Left ventricle myocardium inferior (tissue), 1 donor: ENCODE data around the gene COL16A1. TPM values are rescaled to one million over a fixed set of nuclear protein-coding genes. Genes with fewer than 3 reads are reported as not detected.

Experiments used
- DNase-seq: peaks from one replicate; pipeline ENCODE4 v3.0.0-alpha.2; 2020
- H3K27ac ChIP-seq: fragments of 200-600 bp; replicated peaks from 2 replicates; pipeline ENCODE4 v1.8.0; 2021
- H3K27me3 ChIP-seq: fragments of 200-600 bp; 2 replicates; pipeline ENCODE4 v1.8.0; 2021; ENCODE audit warnings: low read depth
- H3K36me3 ChIP-seq: fragments of 200-600 bp; 2 replicates; pipeline ENCODE4 v1.8.0; 2021
- H3K4me1 ChIP-seq: fragments of 200-600 bp; 2 replicates; pipeline ENCODE4 v1.8.0; 2021
- H3K4me3 ChIP-seq: fragments of 200-600 bp; 2 replicates; pipeline ENCODE4 v1.8.0; 2021; ENCODE audit warnings: mild to moderate bottlenecking, moderate library complexity
- H3K9me3 ChIP-seq: fragments of 200-600 bp; replicated peaks from 2 replicates; pipeline ENCODE4 v1.8.0; 2021
- CTCF ChIP-seq: fragments of 200-600 bp; IDR thresholded peaks from 2 replicates; pipeline ENCODE4 v1.8.0; 2021; ENCODE audit warnings: antibody characterized with exemption, mild to moderate bottlenecking, borderline replicate concordance
- intact Hi-C: fragments of 100-400 bp; cut with micrococcal nuclease; formaldehyde crosslinking; loops from one replicate; pipeline ENCODE4 v1.11.0; 2022
- total RNA-seq: library from RNA; stranded (reverse); fragmentation: NEBNext Ultra II Directional; extraction: Animal tissue kit (Norgen Biotek cat#: 25700); gene quantifications from one replicate; pipeline ENCODE4 v1.2.1, GENCODE V29; 2021
- donor health status: DM: no; HTN: yes; CAD: no; lungs with severe emphysema.

COL16A1 gene
- total RNA-seq, 1 donor from 2014 or later: 18.3 TPM

- H3K9me3 ChIP-seq: no peaks in the 10 kb centered on the region
- peak; percentile 53 for TF ChIP-seq CTCF
- H3K4me1 ChIP-seq: peaks cover 99% of the 10 kb centered on the region
- H3K36me3 ChIP-seq: peaks cover 66% of the 10 kb centered on the region
- H3K27ac ChIP-seq: peak overlapping the region; percentile 95
- no peak overlapping the region for H3K4me3 ChIP-seq
- intact Hi-C loops: no loop called here
- H3K27me3 ChIP-seq: no peaks in the 10 kb centered on the region
- DNase-seq: no peak
Observed at GRCh38 chr1:31633117-31633516, 70.7 kb downstream of the COL16A1 start.

DNA sequence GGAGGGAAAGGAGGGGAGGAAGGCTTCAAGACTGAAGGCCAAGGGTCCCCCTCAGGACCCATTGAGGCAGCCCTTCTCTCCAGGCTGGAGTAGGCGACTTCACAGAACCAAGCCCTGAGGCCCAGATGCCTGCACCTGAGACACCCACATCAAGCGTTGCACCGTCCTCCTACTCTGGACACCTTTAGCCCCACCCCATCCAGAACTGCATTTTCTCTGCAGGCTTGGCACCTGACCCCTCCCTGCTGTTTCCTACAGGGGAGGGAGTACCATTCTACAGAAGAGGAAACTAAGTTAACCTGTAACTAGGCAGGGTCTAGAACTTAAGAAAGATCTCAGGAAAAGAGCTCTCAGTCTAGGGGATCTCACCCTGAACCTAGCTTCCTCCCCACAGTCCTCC lies 71.2 kb downstream of the COL16A1 start:
- Histone ChIP-seq H3K27ac (peak overlapping the region; percentile 95), H3K27me3 (no peaks in the 10 kb centered on the region), H3K9me3 (no peaks in the 10 kb centered on the region), H3K36me3 (peaks cover 67% of the 10 kb centered on the region), H3K4me1 (peaks cover 98% of the 10 kb centered on the region), H3K4me3 (no peak overlapping the region)
- DNase-seq: no peak
- intact Hi-C loops: no loop called here
- TF ChIP-seq CTCF: no peak

DNA sequence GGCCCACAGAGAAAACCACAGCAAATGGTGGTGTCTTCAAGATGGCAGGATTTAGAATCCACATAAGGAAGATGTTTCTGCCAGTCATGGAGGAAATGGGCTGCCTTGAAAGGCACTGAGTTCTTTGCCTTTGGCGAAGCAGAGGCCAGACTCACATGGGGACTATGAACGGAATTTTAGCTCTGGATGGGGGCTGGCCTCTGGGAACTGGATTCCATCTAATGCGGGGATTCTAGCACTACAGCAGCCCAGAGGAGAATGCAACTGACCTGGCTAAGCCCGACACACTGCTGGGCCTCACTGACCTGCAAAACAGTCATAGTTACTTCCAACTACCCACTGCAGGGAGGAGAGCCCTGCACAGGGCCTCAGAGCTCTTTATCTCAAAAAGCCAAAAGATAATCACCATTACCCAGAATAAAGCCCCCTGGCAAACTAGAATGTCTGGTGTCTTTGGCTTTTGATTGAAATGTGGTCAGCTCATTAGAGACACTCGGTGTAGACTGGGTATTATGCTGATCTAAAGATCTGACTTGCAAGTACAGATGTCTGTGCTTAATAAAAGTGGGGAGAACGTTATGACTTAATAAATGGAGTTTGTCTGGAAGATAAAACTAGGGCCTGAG lies 74.8 kb downstream of the COL16A1 start:
- Histone ChIP-seq H3K4me3 (no peak overlapping the region), H3K9me3 (no peaks in the 10 kb centered on the region), H3K27ac (peak overlapping the region; percentile 95), H3K36me3 (peaks cover 54% of the 10 kb centered on the region), H3K4me1 (peaks cover 87% of the 10 kb centered on the region), H3K27me3 (no peaks in the 10 kb centered on the region)
- intact Hi-C loops: no loop called here
- no peak for DNase-seq
- TF ChIP-seq CTCF: no peak

- H3K36me3 ChIP-seq: peaks cover 49% of the 10 kb centered on the region
- H3K4me3 ChIP-seq: peak overlapping the region; percentile 19
- H3K4me1 ChIP-seq: peaks cover 77% of the 10 kb centered on the region
Observed at GRCh38 chr1:31627930-31628559, 75.8 kb downstream of the COL16A1 start.

DNA sequence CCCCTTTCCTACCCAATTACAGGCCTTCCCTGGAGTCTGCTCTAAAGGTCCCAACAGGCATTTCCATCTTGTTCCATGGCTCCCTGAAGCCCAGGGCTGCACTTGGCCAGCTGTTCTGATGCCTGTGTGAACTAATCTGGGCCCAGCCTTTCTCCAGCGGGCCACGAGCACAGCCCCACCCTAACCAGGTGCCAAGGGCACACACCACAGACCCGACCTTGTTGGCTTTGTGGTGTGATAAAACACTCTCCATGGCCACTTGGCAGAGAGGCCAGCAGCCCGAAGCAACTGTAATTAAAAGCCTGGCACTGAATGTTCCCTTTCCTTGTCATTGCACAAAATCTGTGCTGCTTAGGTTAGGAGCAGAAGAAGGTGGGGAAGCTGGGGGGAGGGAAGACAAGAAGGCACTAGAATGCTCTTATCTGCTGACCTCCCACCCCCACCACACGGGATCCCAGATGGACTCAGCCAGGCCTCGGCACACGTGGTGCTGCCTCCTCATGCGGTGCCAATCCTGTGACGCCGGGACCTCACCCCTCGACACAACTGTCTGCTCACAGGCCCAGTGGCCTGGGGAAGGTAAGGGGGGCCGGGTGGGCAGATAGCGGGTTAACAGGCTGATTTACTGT lies 76.4 kb downstream of the COL16A1 start:
- peak; percentile 72 for DNase-seq
- peak overlapping the region; percentile 95 for H3K27ac ChIP-seq
- peaks cover 75% of the 10 kb centered on the region for H3K4me1 ChIP-seq
- no peak overlapping the region for H3K4me3 ChIP-seq
- no peak for TF ChIP-seq CTCF
- intact Hi-C loops: no loop called here
- no peaks in the 10 kb centered on the region for H3K9me3 ChIP-seq
- no peaks in the 10 kb centered on the region for H3K27me3 ChIP-seq
- peaks cover 42% of the 10 kb centered on the region for H3K36me3 ChIP-seq

More at GRCh38 chr1:31627930-31628559, 75.8 kb downstream of the COL16A1 start:
- intact Hi-C loops: no loop called here
- H3K27ac ChIP-seq: peak overlapping the region; percentile 95
- TF ChIP-seq CTCF: no peak
- DNase-seq: peak; percentile 72
- no peaks in the 10 kb centered on the region for H3K9me3 ChIP-seq
- H3K27me3 ChIP-seq: no peaks in the 10 kb centered on the region
